ENCODE results near the gene CDKN2B-AS1.

The CDKN2B-AS1 gene

DNA sequence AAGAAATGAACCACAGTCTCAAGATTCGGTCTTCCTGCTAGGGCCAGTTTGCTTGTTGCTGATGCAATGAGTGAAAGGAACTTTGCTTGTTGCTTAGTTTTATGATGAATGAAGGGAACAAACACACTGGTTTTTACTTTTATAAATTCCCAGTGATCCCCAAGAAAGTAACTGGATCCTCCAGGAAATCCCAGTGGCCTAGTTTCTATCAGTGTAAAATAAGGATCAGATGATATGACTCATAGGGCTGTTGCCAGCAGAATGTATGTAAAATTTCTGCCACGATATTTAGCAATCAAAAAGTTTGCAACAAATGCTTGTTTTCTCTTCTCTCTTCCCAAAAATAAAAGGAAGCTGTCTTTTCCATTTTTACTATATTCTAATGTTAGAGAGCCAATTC is 174.7 kb downstream of the CDKN2B-AS1 start:
- no peak for DNase-seq

DNA sequence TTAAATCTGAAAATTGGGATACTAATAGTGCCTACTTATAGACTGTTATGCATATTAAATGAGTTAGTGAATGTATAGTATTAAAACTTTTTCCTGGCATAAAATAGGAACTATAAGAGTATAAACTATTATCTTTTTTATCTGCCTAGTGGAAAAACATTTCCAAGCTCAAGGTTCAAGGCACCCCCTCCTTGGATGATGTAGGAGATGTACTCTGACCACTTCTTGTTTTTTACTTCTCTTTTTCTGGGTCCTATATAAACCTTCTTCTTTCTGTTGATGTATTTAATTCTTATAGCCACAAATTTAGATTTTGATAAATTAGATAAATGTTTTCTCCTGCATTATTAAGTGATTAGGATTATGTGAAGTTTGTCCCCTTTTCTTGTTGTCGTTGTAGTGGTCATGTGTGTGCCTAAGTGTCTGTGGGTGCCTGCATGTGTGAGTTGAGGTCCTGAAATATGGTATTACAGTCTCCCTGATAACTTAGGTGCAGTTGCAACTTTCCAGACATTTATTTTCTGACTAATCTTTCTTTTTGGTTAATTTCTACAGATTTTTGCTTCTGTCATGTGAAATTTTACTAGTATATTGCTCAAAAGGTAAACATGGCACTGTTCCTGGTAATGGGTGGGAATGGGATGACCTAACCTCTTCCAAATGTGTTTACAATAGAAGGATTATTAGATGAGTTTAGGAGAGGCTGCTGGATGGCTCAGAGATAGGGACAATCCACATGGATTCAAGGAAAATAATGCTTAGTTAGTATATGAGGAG is 175.3 kb downstream of the CDKN2B-AS1 start:
- peak; percentile 47 for DNase-seq
